Fibroblast of lung (primary cell): ENCODE data around the gene NTSR1. TPM values are rescaled to one million over a fixed set of nuclear protein-coding genes. Genes with fewer than 3 reads are reported as not detected.

Experiments
- DNase-seq, 2 donors: peaks; one replicate each; pipeline versions ENCODE4 v3.0.0 to v3.0.0-alpha.2; 2010; ENCODE audit warnings: low read depth in 2 of 2
- H2AFZ ChIP-seq: 2 replicates; pipeline ENCODE4 v1.5.1; 2012; ENCODE audit warnings: low read length, control low read depth, inconsistent platforms
- H3K27ac ChIP-seq: 2 replicates; pipeline ENCODE4 v1.5.1; 2011; ENCODE audit warnings: low read length, control low read depth; ENCODE audit not compliant: insufficient read depth
- H3K27me3 ChIP-seq: 2 replicates; pipeline ENCODE4 v1.5.1; 2011; ENCODE audit warnings: mild to moderate bottlenecking, low read length; ENCODE audit not compliant: control insufficient read depth, insufficient read depth
- H3K36me3 ChIP-seq: 2 replicates; pipeline ENCODE4 v1.5.1; 2011; ENCODE audit warnings: low read length; ENCODE audit not compliant: control insufficient read depth, insufficient read depth
- H3K4me1 ChIP-seq: 2 replicates; pipeline ENCODE4 v1.5.1; 2011; ENCODE audit warnings: low read length; ENCODE audit not compliant: control insufficient read depth, insufficient read depth; ENCODE audit errors: extremely low read depth
- H3K4me2 ChIP-seq: 2 replicates; pipeline ENCODE4 v1.5.1; 2011; ENCODE audit warnings: low read length, control low read depth; ENCODE audit not compliant: insufficient read depth; ENCODE audit errors: extremely low read depth
- H3K4me3 ChIP-seq, 4 experiments: fragments of 200-600 bp in 1 of 4; sonication (generic) in 1 of 4; replicated peaks in 1 of 4; 2 replicates each; pipeline ENCODE4 v1.5.1; 2011 to 2016; ENCODE audit warnings: low read length in 4 of 4, low read depth in 3 of 4, mild to moderate bottlenecking in 3 of 4, control low read depth in 2 of 4, inconsistent platforms in 1 of 4, mixed read lengths in 1 of 4; ENCODE audit not compliant: insufficient read depth in 1 of 4; ENCODE audit errors: control extremely low read depth in 1 of 4
- H3K79me2 ChIP-seq: 2 replicates; pipeline ENCODE4 v1.5.1; 2012; ENCODE audit warnings: mild to moderate bottlenecking, low read length, inconsistent platforms; ENCODE audit not compliant: control insufficient read depth, insufficient read depth
- H3K9ac ChIP-seq: 2 replicates; pipeline ENCODE4 v1.5.1; 2011; ENCODE audit warnings: mild to moderate bottlenecking, low read length, control low read depth; ENCODE audit not compliant: insufficient read depth
- H3K9me3 ChIP-seq: 2 replicates; pipeline ENCODE4 v1.5.1; 2012; ENCODE audit warnings: low read depth, low read length; ENCODE audit not compliant: control insufficient read depth, insufficient read depth
- H4K20me1 ChIP-seq: 2 replicates; pipeline ENCODE4 v1.5.1; 2011; ENCODE audit warnings: low read length; ENCODE audit not compliant: control insufficient read depth, insufficient read depth; ENCODE audit errors: extremely low read depth
- EZH2 ChIP-seq: IDR thresholded peaks from 2 replicates; pipeline ENCODE4 v1.5.1; 2012; ENCODE audit warnings: low read length, control low read depth, mild to moderate bottlenecking; ENCODE audit errors: missing control alignments
- polyA plus RNA-seq, 2 donors: library from polyadenylated mRNA; depleted of rRNA in 1 of 2; stranded (reverse) in 1 of 2; unstranded in 1 of 2; fragments of >200 nt; gene quantifications; 2 replicates each; pipeline ENCODE4 v1.2.1, GENCODE V29; 2011 to 2012; ENCODE audit warnings: missing spikeins in 1 of 2
- total RNA-seq: library from RNA; depleted of rRNA; stranded (reverse); fragments of >200 nt; gene quantifications from 2 replicates; pipeline ENCODE4 v1.2.1, GENCODE V29; 2014
- TF ChIP-seq, protein P1 (sequence below), 2 donors: IDR thresholded peaks in 1 of 2; conservative IDR thresholded peaks in 1 of 2; 1 replicate in 1 of 2; 2 replicates in 1 of 2; pipeline ENCODE4 v1.5.1; 2011 to 2012; ENCODE audit warnings: low read length in 2 of 2, control low read depth in 1 of 2, inconsistent platforms in 1 of 2, low read depth in 1 of 2, mild to moderate bottlenecking in 1 of 2

Gene NTSR1
- total and polyA plus RNA-seq, 2 donors (not counting 1 experiment from before 2014, with no cell fraction given): 0.05 to 0.33 TPM

DNA sequence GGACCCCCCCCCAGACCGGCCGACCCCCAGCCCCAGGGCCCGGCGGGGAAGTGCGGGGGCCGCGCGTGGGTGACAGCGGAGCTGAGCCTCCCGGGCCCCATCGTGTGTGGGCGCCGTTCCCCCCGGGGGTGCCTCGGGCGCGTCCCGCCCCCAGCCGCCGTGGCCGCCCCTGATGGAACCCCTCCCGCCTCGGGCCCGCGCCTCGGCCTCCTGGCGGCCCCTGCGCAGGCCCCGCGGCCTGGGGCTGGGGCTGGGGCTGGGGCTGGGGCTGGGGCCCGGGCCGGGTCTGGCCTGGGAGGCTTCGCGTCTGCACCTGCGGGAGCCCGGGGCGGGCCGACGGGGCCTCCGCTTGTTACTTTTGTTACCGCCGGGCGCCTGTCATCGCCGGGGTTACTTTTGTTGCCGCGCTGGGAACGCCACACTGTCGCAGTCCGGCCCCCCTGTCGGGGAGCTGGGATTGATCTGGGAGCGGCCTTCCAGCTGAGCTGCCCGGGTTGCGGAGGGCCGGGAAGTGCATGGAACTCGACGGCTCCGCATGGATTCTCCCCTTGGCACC is 96.6 kb downstream of the NTSR1 start:
- DNase-seq: no peak
- Histone ChIP-seq H3K9me3 (no peaks in the 10 kb centered on the region), H2AFZ (no peak overlapping the region)

GRCh38 chr20:62805711-62806382 is 97.2 kb downstream of the NTSR1 start:
- peak overlapping the region; percentile 68 for H3K27ac ChIP-seq

More for the DNA sequence above, 96.6 kb downstream of the NTSR1 start:
- Histone ChIP-seq H3K79me2 (peaks cover 26% of the 10 kb centered on the region), H3K27me3 (no peaks in the 10 kb centered on the region), H3K4me3 (peak overlapping the region; percentile 66 to 86 (median 80)), H3K4me1 (no peaks in the 10 kb centered on the region), H3K27ac (peak overlapping the region; percentile 77), H3K9ac (peak overlapping the region; percentile 80), H4K20me1 (no peaks in the 10 kb centered on the region), H3K36me3 (peaks cover 27% of the 10 kb centered on the region), H3K4me2 (peak overlapping the region; percentile 88)
- no peak for TF ChIP-seq EZH2
- TF ChIP-seq, protein P1, sequence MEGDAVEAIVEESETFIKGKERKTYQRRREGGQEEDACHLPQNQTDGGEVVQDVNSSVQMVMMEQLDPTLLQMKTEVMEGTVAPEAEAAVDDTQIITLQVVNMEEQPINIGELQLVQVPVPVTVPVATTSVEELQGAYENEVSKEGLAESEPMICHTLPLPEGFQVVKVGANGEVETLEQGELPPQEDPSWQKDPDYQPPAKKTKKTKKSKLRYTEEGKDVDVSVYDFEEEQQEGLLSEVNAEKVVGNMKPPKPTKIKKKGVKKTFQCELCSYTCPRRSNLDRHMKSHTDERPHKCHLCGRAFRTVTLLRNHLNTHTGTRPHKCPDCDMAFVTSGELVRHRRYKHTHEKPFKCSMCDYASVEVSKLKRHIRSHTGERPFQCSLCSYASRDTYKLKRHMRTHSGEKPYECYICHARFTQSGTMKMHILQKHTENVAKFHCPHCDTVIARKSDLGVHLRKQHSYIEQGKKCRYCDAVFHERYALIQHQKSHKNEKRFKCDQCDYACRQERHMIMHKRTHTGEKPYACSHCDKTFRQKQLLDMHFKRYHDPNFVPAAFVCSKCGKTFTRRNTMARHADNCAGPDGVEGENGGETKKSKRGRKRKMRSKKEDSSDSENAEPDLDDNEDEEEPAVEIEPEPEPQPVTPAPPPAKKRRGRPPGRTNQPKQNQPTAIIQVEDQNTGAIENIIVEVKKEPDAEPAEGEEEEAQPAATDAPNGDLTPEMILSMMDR (conservative IDR thresholded peaks at IDR 0.05 in 1 of 2, IDR thresholded peaks at IDR 0.05 in 1 of 2; ENCODE audit: low read depth in 1 of 2, low read length in 2 of 2): peak in 1 of 2 donors; percentile 11

GRCh38 chr20:62806383-62807050 is 97.9 kb downstream of the NTSR1 start:
- TF ChIP-seq, protein P1 (conservative IDR thresholded peaks at IDR 0.05 in 1 of 2, IDR thresholded peaks at IDR 0.05 in 1 of 2; ENCODE audit: low read depth in 1 of 2, low read length in 2 of 2): no peak
- no peak for TF ChIP-seq EZH2
- Histone ChIP-seq H3K27ac (peak overlapping the region; percentile 68), H4K20me1 (no peaks in the 10 kb centered on the region), H3K4me2 (peak overlapping the region; percentile 88), H3K36me3 (peaks cover 26% of the 10 kb centered on the region), H3K9me3 (no peaks in the 10 kb centered on the region), H3K79me2 (peaks cover 26% of the 10 kb centered on the region), H3K4me3 (peak overlapping the region; percentile 66 to 86 (median 80)), H3K9ac (no peak overlapping the region), H2AFZ (no peak overlapping the region), H3K27me3 (no peaks in the 10 kb centered on the region), H3K4me1 (no peaks in the 10 kb centered on the region)
- no peak for DNase-seq

More at GRCh38 chr20:62805711-62806382, 97.2 kb downstream of the NTSR1 start:
- Histone ChIP-seq H3K4me1 (no peaks in the 10 kb centered on the region), H3K36me3 (peaks cover 27% of the 10 kb centered on the region), H3K79me2 (peaks cover 26% of the 10 kb centered on the region), H2AFZ (no peak overlapping the region), H3K4me2 (peak overlapping the region; percentile 88), H3K9me3 (no peaks in the 10 kb centered on the region), H4K20me1 (no peaks in the 10 kb centered on the region), H3K9ac (peak overlapping the region; percentile 80), H3K27me3 (no peaks in the 10 kb centered on the region), H3K4me3 (peak overlapping the region; percentile 66 to 86 (median 80))
- DNase-seq: peak in 1 of 2 donors; percentile 39
- TF ChIP-seq EZH2: no peak
- TF ChIP-seq, protein P1 (conservative IDR thresholded peaks at IDR 0.05 in 1 of 2, IDR thresholded peaks at IDR 0.05 in 1 of 2; ENCODE audit: low read depth in 1 of 2, low read length in 2 of 2): no peak
